ENCODE data around the gene SLC5A6. TPM values are rescaled to one million over a fixed set of nuclear protein-coding genes. Genes with fewer than 3 reads are reported as not detected.

SLC5A6 gene
- polyA plus RNA-seq, 2 of the 4 experiments (the other 2 are of a cell fraction), result 82.7 to 86.7 TPM

GRCh38 chr2:27171351-27171848 is 40.7 kb downstream of the SLC5A6 start:
- WGBS (ENCODE audit: missing lambda C conversion rate), result 31% methylated on average over 8 of the region's 8 CpGs
- H3K9me3 ChIP-seq, result no peaks in the 10 kb centered on the region
- no peak overlapping the region for H3K27ac ChIP-seq
- H3K4me3 ChIP-seq, result no peak overlapping the region
- H3K4me1 ChIP-seq, result no peaks in the 10 kb centered on the region
- POLR2A ChIA-PET, result interaction anchor here (0.6 kb wide), 2 partner anchors 108 to 1555 kb away, joined by 3 to 9 read pairs; no protein-coding TSS in a partner anchor
- ATAC-seq, result no peak
- CTCF ChIA-PET, result interaction anchor here (0.6 to 4.4 kb wide), 17 partner anchors 10 to 210 kb away, joined by 3 to 36 read pairs (median 8); partner anchors contain the start of genes ABHD1 and TRIM54
- no peak for DNase-seq (ENCODE audit: low read depth in 1 of 2, low spot score in 1 of 2)
- no peak overlapping the region for H3K4me2 ChIP-seq
- TF ChIP-seq NR3C1 (IDR thresholded peaks at IDR 0.05) (no peak), ELK1 (IDR thresholded peaks at IDR 0.05; ENCODE audit: low read depth, low read length) (no peak), EHF (CRISPR knock-in tag; IDR thresholded peaks at IDR 0.05) (no peak), RAD21 (conservative IDR thresholded peaks at IDR 0.05 in 1 of 2, IDR thresholded peaks at IDR 0.05 in 1 of 2) (no peak), CEBPB (IDR thresholded peaks at IDR 0.05) (0 out of 4 replicates have a peak, but pooled peaks of 1 of the 2 experiments have one; percentile 13), CHD2 (IDR thresholded peaks at IDR 0.05; ENCODE audit: low read length, partially characterized antibody) (no peak)
- no peak for FAIRE-seq

- no peaks in the 10 kb centered on the region for H3K4me1 ChIP-seq
- no peak overlapping the region; the same call in 2 of the 3 replicates for H3K4me2 ChIP-seq
- TF ChIP-seq NPAS2 (CRISPR knock-in tag; IDR thresholded peaks at IDR 0.05; ENCODE audit: borderline replicate concordance) (no peak), NFE2L2 (conservative IDR thresholded peaks at IDR 0.05; ENCODE audit: low read length) (no peak), HOXB5 (CRISPR knock-in tag; IDR thresholded peaks at IDR 0.05) (no peak), HOXB13 (CRISPR knock-in tag; IDR thresholded peaks at IDR 0.05; ENCODE audit: low read depth) (no peak), CTCF (IDR thresholded peaks at IDR 0.05) (no peak), FOSB (CRISPR knock-in tag; IDR thresholded peaks at IDR 0.05) (no peak), TFCP2L1 (CRISPR knock-in tag; IDR thresholded peaks at IDR 0.05) (no peak), ZFP36 (IDR thresholded peaks at IDR 0.05; ENCODE audit: borderline replicate concordance, partially characterized antibody) (no peak), FOXS1 (CRISPR knock-in tag; IDR thresholded peaks at IDR 0.05) (no peak), RNF2 (IDR thresholded peaks at IDR 0.05; ENCODE audit: borderline replicate concordance, low read depth) (no peak), ESRRA (IDR thresholded peaks at IDR 0.05; ENCODE audit: borderline replicate concordance, low read length) (no peak), JUN (IDR thresholded peaks at IDR 0.05) (no peak), REST (IDR thresholded peaks at IDR 0.05) (no peak), SMC3 (IDR thresholded peaks at IDR 0.05) (no peak), GATA3 (IDR thresholded peaks at IDR 0.05; ENCODE audit: borderline replicate concordance) (no peak), RFX5 (IDR thresholded peaks at IDR 0.05) (no peak), SREBF2 (IDR thresholded peaks at IDR 0.05) (no peak), MYC (IDR thresholded peaks at IDR 0.05; ENCODE audit: borderline replicate concordance, low read length) (no peak), MAZ (IDR thresholded peaks at IDR 0.05; ENCODE audit: borderline replicate concordance, low read depth, low read length) (no peak), USF2 (IDR thresholded peaks at IDR 0.05) (no peak)
- no peak overlapping the region for H3K27ac ChIP-seq
- no peaks in the 10 kb centered on the region for H3K9me3 ChIP-seq
- DNase-seq (ENCODE audit: low read depth in 1 of 2, low spot score in 1 of 2), result no peak
- 73% methylated on average over 6 of the region's 6 CpGs for WGBS (ENCODE audit: missing lambda C conversion rate)
- CTCF ChIA-PET, result interaction anchor here (0.6 to 4.4 kb wide), 43 partner anchors 8 to 228 kb away, joined by 3 to 36 read pairs (median 6); partner anchors contain the start of genes ABHD1, PREB, PRR30 and TCF23
- POLR2A ChIA-PET, result interaction anchor here (0.6 kb wide), 2 partner anchors 109 to 1555 kb away, joined by 3 to 9 read pairs; no protein-coding TSS in a partner anchor
- no peak overlapping the region for H3K4me3 ChIP-seq
- no peak for ATAC-seq
- FAIRE-seq, result no peak
These were observed 41.3 kb downstream of the SLC5A6 start for GRCh38 chr2:27170581-27171337.
